GM12878 (cell line): ENCODE results near the gene PHLDB3. TPM values are rescaled to one million over a fixed set of nuclear protein-coding genes. Genes with fewer than 3 reads are reported as not detected.
A peak's percentile ranks its signal among the peaks of the same experiment; 100 is the strongest.
"Not testable (repeated sequence)": the region's sequence is repeated elsewhere in the genome, so short reads cannot be mapped to it uniquely, and the experiment has no call there.

Experiments
- ATAC-seq: fragments of 200-7000 bp; cut with Tn5 transposase; 3 replicates; pipeline ENCODE4 v1.9.1; 2020; ENCODE audit warnings: mild to moderate bottlenecking, moderate library complexity
- BruUV-seq: library from RNA; stranded (reverse); fragments of 400-500 nt; replicated peaks from 2 replicates; lab custom pipeline; 2021; lab: Mats Ljungman, UMichigan
- CTCF ChIA-PET: fragments of 300-600 bp; sonication (Branson Sonifier 250); formaldehyde crosslinking; extraction: SDS; loops from one replicate; lab custom pipeline; 2021; ENCODE audit warnings: inconsistent platforms; lab: Yijun Ruan, JAX
- POLR2A ChIA-PET: fragments of 350-600 bp; formaldehyde crosslinking; extraction: SDS; loops from one replicate; lab custom pipeline; 2021; ENCODE audit warnings: inconsistent platforms; lab: Charles Lee
- RAD21 ChIA-PET: fragments of 300-600 bp; sonication (Branson Sonifier 250); formaldehyde crosslinking; loops from one replicate; lab custom pipeline; 2023; ENCODE audit warnings: antibody characterized with exemption; ENCODE audit not compliant: unreplicated experiment; lab: Charles Lee
- SMC1A ChIA-PET: fragments of 300-600 bp; sonication (Branson Sonifier 250); formaldehyde crosslinking; loops from one replicate; lab custom pipeline; 2023; ENCODE audit not compliant: unreplicated experiment, uncharacterized antibody; lab: Charles Lee
- DNase-seq: peaks from one replicate; pipeline ENCODE4 v3.0.0-alpha.2; 2011; ENCODE audit warnings: low read depth, low spot score
- FAIRE-seq: peaks from 3 replicates; lab custom pipeline; 2011; peaks lifted over from hg19 to GRCh38; lab: Jason Lieb, UNC
- H2AFZ ChIP-seq: 2 replicates; pipeline ENCODE4 v1.6.0; 2011; ENCODE audit warnings: low read depth, low read length, control low read depth; ENCODE audit not compliant: control insufficient read depth
- H3K27ac ChIP-seq: 2 replicates; pipeline ENCODE4 v1.5.1; 2011; ENCODE audit warnings: control low read depth; ENCODE audit not compliant: control insufficient read depth, insufficient read depth
- H3K27me3 ChIP-seq, 2 experiments: replicated peaks in 1 of 2; 2 replicates each; pipeline versions ENCODE4 v1.6.0 to v1.6.1; 2011; ENCODE audit warnings: low read length in 1 of 2; ENCODE audit not compliant: control insufficient read depth in 2 of 2, insufficient read depth in 2 of 2
- H3K36me3 ChIP-seq, 2 experiments: 2 replicates each; pipeline ENCODE4 v1.5.1; 2011; ENCODE audit warnings: low read length in 1 of 2; ENCODE audit not compliant: control insufficient read depth in 2 of 2, insufficient read depth in 2 of 2
- H3K4me1 ChIP-seq: 2 replicates; pipeline ENCODE4 v1.6.1; 2011; ENCODE audit warnings: mild to moderate bottlenecking, low read length, moderate library complexity, mixed read lengths; ENCODE audit not compliant: control insufficient read depth, insufficient read depth
- H3K4me2 ChIP-seq: 2 replicates; pipeline ENCODE4 v1.6.0; 2011; ENCODE audit warnings: control low read depth; ENCODE audit not compliant: control insufficient read depth, insufficient read depth
- H3K4me3 ChIP-seq: fragments of 200-600 bp; sonication (generic); 2 replicates; pipeline ENCODE4 v1.5.1; 2016
- H3K79me2 ChIP-seq: 2 replicates; pipeline ENCODE4 v1.6.0; 2011; ENCODE audit warnings: low read length; ENCODE audit not compliant: control insufficient read depth, insufficient read depth
- H3K9ac ChIP-seq: 2 replicates; pipeline ENCODE4 v1.8.0; 2011; ENCODE audit warnings: low read length, control low read depth, mixed read lengths; ENCODE audit not compliant: control insufficient read depth, insufficient read depth
- H3K9me3 ChIP-seq: replicated peaks from 3 replicates; pipeline ENCODE4 v1.5.1; 2011; ENCODE audit warnings: mild to moderate bottlenecking, low read length; ENCODE audit not compliant: control insufficient read depth, insufficient read depth
- H4K20me1 ChIP-seq: 2 replicates; pipeline ENCODE4 v1.6.0; 2011; ENCODE audit not compliant: control insufficient read depth, insufficient read depth
- BHLHE40 ChIP-seq, 2 experiments: fragments of 450-650 bp in 1 of 2; IDR thresholded peaks; 2 replicates each; pipeline ENCODE4 v1.6.1; 2011 to 2017; ENCODE audit warnings: low read depth in 2 of 2, borderline replicate concordance in 1 of 2, improper control_type of control experiment in 1 of 2, low read length in 1 of 2, mild to moderate bottlenecking in 1 of 2
- CREM ChIP-seq: IDR thresholded peaks from 2 replicates; pipeline ENCODE4 v1.6.1; 2014; ENCODE audit warnings: antibody characterized with exemption, low read depth
- IKZF1 ChIP-seq: fragments of 450-650 bp; conservative IDR thresholded peaks from 2 replicates; pipeline ENCODE4 v1.6.1; 2017; ENCODE audit warnings: antibody characterized with exemption, mild to moderate bottlenecking
- IKZF2 ChIP-seq, 2 experiments: fragments of 450-650 bp; IDR thresholded peaks; 2 replicates each; pipeline ENCODE4 v1.6.1; 2017; ENCODE audit warnings: mild to moderate bottlenecking in 2 of 2, moderate library complexity in 2 of 2
- PAX5 ChIP-seq: IDR thresholded peaks from 2 replicates; pipeline ENCODE4 v1.6.1; 2011; ENCODE audit warnings: low read depth, low read length, borderline replicate concordance
- PAX8 ChIP-seq: fragments of 450-650 bp; IDR thresholded peaks from 2 replicates; pipeline ENCODE4 v1.6.1; 2017; ENCODE audit warnings: mild to moderate bottlenecking, moderate library complexity
- SPI1 ChIP-seq: IDR thresholded peaks from 2 replicates; pipeline ENCODE4 v1.6.1; 2011; ENCODE audit warnings: low read depth, mild to moderate bottlenecking, low read length, moderate library complexity, borderline replicate concordance; ENCODE audit not compliant: insufficient read depth
- SREBF2 ChIP-seq: IDR thresholded peaks from 2 replicates; pipeline ENCODE4 v1.6.1; 2012; ENCODE audit warnings: mild to moderate bottlenecking, low read length
- SRF ChIP-seq, 2 experiments: IDR thresholded peaks; 2 replicates each; pipeline ENCODE4 v1.6.1; 2011; ENCODE audit warnings: low read depth in 2 of 2, low read length in 2 of 2, mild to moderate bottlenecking in 1 of 2, moderate library complexity in 1 of 2
- ZNF24 ChIP-seq: fragments of 450-650 bp; IDR thresholded peaks from 2 replicates; pipeline ENCODE4 v1.6.1; 2017; ENCODE audit warnings: antibody characterized with exemption, mild to moderate bottlenecking
- WGBS: methylation state at CpG from one replicate; pipeline ENCODE4 v1.1.6; 2016; ENCODE audit warnings: low lambda C conversion rate; ENCODE audit not compliant: insufficient replicate concordance, insufficient coverage; ENCODE audit errors: missing lambda C conversion rate; 5-methylcytosine and 5-hydroxymethylcytosine counted together
- in situ Hi-C: fragments of 300-500 bp; cut with MboI; formaldehyde crosslinking; loops from 9 replicates; pipeline ENCODE4 v1.14.3; 2018; ENCODE audit warnings: mixed read lengths
- intact Hi-C: fragments of 100-400 bp; cut with micrococcal nuclease; formaldehyde crosslinking; loops from one replicate; pipeline ENCODE4 v1.14.2; 2022; ENCODE audit not compliant: unreplicated experiment
- polyA plus RNA-seq, 11 experiments: library from polyadenylated mRNA; depleted of rRNA in 4 of 11; unstranded in 6 of 11; stranded (reverse) in 5 of 11; fragments of >200 nt; fragmentation: Nextera tagmentation in 4 of 11; fragmentation: Illumina TruSeq in 1 of 11; extraction: Ambion mirVana in 4 of 11; extraction: Trizol in 1 of 11; gene quantifications; 1 replicate in 1 of 11; 2 replicates in 10 of 11; pipeline versions ENCODE4 v1.2.1 to v1.2.3, GENCODE V29; 2011 to 2016; ENCODE audit warnings: inconsistent platforms in 2 of 11, missing spikeins in 2 of 11, low read depth in 1 of 11
- total RNA-seq, 4 experiments: library from RNA; depleted of rRNA in 3 of 4; stranded (reverse); fragments of >200 nt in 3 of 4; fragmentation: Illumina TruSeq in 1 of 4; extraction: Trizol in 1 of 4; gene quantifications; 2 replicates each; pipeline versions ENCODE4 v1.2.1 to v1.2.3, GENCODE V29; 2013 to 2021
- TF ChIP-seq, protein P1 (sequence below): fragments of 450-650 bp; IDR thresholded peaks from 2 replicates; pipeline ENCODE4 v1.6.1; 2017; ENCODE audit warnings: mild to moderate bottlenecking, moderate library complexity

The PHLDB3 gene
- total and polyA plus RNA-seq, 10 of the 15 experiments (the other 5 are each of a cell fraction or from before 2014, with no cell fraction given): 0.13 to 13.0 (median 5.5) TPM

DNA sequence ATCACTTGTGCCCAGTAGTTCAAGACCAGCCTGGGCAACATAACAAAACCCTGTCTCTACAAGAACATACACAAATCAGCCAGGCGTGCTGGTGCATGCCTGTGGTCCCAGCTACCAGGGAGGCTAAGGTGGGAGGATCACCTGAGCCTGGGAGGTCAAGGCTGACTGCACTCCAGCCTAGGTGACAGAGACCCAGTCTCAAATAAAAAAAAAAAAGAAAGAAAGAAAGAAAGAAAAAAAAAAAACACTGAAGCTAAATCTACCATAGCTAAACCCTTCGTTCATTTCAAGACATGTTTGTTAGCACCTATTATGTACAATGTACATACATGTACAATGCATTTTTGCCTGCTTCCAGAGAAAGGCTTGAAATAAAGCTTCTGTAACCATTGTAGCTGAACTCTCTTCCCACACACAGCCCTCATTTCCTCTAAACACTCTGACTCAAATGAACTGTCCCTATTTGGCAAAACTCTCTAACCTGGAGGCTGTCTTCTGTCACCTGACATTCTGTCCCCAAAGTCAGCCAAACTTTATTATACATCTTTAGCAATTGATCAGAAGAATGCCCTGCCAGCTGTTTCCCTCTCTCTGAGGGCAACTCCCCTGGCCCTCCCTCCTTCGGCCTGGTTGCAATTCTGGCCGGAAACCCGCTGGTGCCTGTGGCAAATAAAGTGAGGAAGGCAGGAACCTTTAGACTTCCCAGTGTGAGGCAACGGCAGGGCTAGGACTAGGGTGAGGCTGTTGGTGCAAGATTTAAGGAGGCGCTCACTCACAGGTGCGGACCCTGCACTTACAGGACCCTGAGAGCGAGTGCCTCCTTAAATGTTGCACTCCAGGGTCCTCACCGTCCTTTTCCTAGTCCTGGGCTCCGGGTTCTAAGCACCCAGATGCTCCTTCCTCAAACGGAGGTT, 20.6 kb upstream of the PHLDB3 start (continued):
- TF ChIP-seq, protein P1, sequence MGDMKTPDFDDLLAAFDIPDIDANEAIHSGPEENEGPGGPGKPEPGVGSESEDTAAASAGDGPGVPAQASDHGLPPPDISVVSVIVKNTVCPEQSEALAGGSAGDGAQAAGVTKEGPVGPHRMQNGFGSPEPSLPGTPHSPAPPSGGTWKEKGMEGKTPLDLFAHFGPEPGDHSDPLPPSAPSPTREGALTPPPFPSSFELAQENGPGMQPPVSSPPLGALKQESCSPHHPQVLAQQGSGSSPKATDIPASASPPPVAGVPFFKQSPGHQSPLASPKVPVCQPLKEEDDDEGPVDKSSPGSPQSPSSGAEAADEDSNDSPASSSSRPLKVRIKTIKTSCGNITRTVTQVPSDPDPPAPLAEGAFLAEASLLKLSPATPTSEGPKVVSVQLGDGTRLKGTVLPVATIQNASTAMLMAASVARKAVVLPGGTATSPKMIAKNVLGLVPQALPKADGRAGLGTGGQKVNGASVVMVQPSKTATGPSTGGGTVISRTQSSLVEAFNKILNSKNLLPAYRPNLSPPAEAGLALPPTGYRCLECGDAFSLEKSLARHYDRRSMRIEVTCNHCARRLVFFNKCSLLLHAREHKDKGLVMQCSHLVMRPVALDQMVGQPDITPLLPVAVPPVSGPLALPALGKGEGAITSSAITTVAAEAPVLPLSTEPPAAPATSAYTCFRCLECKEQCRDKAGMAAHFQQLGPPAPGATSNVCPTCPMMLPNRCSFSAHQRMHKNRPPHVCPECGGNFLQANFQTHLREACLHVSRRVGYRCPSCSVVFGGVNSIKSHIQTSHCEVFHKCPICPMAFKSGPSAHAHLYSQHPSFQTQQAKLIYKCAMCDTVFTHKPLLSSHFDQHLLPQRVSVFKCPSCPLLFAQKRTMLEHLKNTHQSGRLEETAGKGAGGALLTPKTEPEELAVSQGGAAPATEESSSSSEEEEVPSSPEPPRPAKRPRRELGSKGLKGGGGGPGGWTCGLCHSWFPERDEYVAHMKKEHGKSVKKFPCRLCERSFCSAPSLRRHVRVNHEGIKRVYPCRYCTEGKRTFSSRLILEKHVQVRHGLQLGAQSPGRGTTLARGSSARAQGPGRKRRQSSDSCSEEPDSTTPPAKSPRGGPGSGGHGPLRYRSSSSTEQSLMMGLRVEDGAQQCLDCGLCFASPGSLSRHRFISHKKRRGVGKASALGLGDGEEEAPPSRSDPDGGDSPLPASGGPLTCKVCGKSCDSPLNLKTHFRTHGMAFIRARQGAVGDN: no peak
- peak; percentile 67 for TF ChIP-seq IKZF1
- peak; percentile 55; the same call in 1 of the 2 replicates for TF ChIP-seq PAX5
- TF ChIP-seq PAX8: peak; percentile 51; the same call in 1 of the 2 replicates
- 0 out of 2 replicates have a peak, but pooled peaks have one; percentile 21 for TF ChIP-seq CREM
- no peak for TF ChIP-seq SREBF2
- peak in 1 of 2 experiments; percentile 17; a peak in 1 of 4 replicates for TF ChIP-seq BHLHE40 (IDR thresholded peaks at IDR 0.05; ENCODE audit: borderline replicate concordance in 1 of 2, low read depth in 2 of 2, low read length in 1 of 2)
- TF ChIP-seq SPI1: peak; percentile 54; the same call in 1 of the 2 replicates
- TF ChIP-seq SRF (IDR thresholded peaks at IDR 0.05; ENCODE audit: low read depth in 2 of 2, low read length in 2 of 2): peak; percentile 22 to 92; a peak in 2 of 4 replicates
- no peak for TF ChIP-seq ZNF24
- TF ChIP-seq IKZF2 (IDR thresholded peaks at IDR 0.05): peak; percentile 25 to 47; a peak in 2 of 4 replicates

DNA sequence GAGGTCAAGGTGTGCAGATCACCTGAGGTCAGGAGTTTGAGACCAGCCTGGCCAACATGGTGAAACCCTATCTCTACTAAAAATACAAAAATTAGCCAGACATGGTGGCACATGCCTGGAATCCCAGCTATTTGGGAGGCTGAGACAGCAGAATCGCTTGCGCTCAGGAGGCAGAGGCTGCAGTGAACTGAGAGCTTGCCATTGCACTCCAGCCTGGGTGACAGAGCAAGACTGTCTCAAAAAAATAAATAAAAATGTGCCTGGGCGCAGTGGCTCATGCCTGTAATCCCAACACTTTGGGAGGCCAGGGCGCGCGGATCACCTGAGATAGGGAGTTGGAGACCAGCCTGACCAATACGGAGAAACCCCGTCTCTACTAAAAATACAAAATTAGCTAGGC, 19.1 kb upstream of the PHLDB3 start:
- intact Hi-C loops, BruUV-seq, H3K9me3 ChIP-seq, H4K20me1 ChIP-seq, ATAC-seq, H3K9ac ChIP-seq, H3K4me1 ChIP-seq, H2AFZ ChIP-seq, H3K27me3 ChIP-seq, H3K36me3 ChIP-seq, FAIRE-seq, DNase-seq, H3K4me3 ChIP-seq, H3K4me2 ChIP-seq, H3K27ac ChIP-seq: not testable (repeated sequence)
- WGBS: 100% methylated on average over 8 of the region's 8 CpGs
- in situ Hi-C loops: loop anchor here (5.0 kb wide), 1 partner anchor 76 kb away; no protein-coding TSS in a partner anchor
- ChIA-PET SMC1A (interaction anchor here (3.3 to 3.4 kb wide), 2 partner anchors 19 to 76 kb away, joined by 11 to 22 read pairs; partner anchors contain the start of gene PHLDB3), POLR2A (interaction anchor here (0.6 kb wide), 1 partner anchor 1985 kb away, joined by 4 read pairs; no protein-coding TSS in a partner anchor), CTCF (interaction anchor here (2.8 to 9.3 kb wide), 3 partner anchors 19 to 92 kb away, joined by 9 to 393 read pairs (median 11); partner anchors contain the start of gene PHLDB3), RAD21 (interaction anchor here (1.7 to 3.3 kb wide), 2 partner anchors 71 to 145 kb away, joined by 5 to 29 read pairs; partner anchors contain the start of genes IRGQ and ZNF576)
- H3K79me2 ChIP-seq: peaks cover 12% of the 10 kb centered on the region
